Measurements from ENCODE around the gene ACBD4. TPM values are rescaled to one million over a fixed set of nuclear protein-coding genes. Genes with fewer than 3 reads are reported as not detected.
A peak's percentile ranks its signal among the peaks of the same experiment; 100 is the strongest.

Gene ACBD4
- total and polyA plus RNA-seq, 2 of the 13 experiments (the other 11 are each of a cell fraction or from before 2014, with no cell fraction given): 16.1 to 26.9 TPM

DNA sequence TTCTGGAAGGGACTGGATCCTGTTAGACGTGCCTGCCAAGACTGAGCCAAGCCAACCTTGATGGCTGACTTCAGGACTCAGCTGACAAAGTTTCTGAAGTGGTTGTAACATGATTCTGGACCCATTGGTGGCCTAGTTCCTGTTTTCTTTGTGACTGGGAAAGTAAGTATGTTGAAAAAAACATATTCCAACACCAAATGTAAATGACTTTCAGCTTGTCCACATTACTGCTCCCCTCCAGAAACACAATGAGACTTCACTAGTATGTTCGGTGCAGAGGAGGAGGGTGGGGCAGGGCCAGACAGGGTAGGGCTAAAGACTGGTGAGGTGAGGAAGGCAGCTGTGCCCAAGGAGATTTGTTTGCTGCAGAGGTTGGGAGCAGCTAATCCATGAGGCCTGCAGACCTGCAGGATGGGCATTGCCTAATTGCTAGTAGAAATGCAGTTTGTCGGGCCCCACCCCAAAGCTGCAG, 47.9 kb upstream of the ACBD4 start:
- peak; percentile 20; the same call in 1 of the 3 replicates for ATAC-seq
- ChIA-PET POLR2A (interaction anchor here (1.1 to 2.0 kb wide), 2 partner anchors 24 to 27 kb away, joined by 3 to 6 read pairs; partner anchors contain the start of gene NMT1), CTCF (ENCODE audit: low intra/inter-chr PET ratio, low total read pairs) (no interaction called here)
- H3K9ac ChIP-seq (ENCODE audit: insufficient read depth, low read depth, low read length): no peak overlapping the region
- in situ Hi-C loops (cut with HindIII; ENCODE audit: extremely low pct_ligation_motif_present, low pct_unique_long_range_greater_than_20kb) (no loop called here), intact Hi-C loops (cut with micrococcal nuclease; ENCODE audit: unreplicated experiment) (no loop called here)
- H3K27ac ChIP-seq (ENCODE audit: extremely low read length, insufficient read depth, low read length): peak overlapping the region; percentile 19
- FAIRE-seq: no peak
- H3K36me3 ChIP-seq (replicated peaks in 1 of 2; ENCODE audit: control insufficient read depth in 1 of 2, insufficient read depth in 2 of 2, low read length in 2 of 2): peaks cover 39 to 81% of the 10 kb centered on the region in 2 experiments
- no peak overlapping the region for H3K4me2 ChIP-seq (ENCODE audit: low read depth, low read length)
- H3K4me1 ChIP-seq (ENCODE audit: insufficient read depth, low read length): peaks cover 29% of the 10 kb centered on the region
- no peak overlapping the region for H3K4me3 ChIP-seq (replicated peaks in 1 of 3; ENCODE audit: insufficient read depth in 1 of 3, low read depth in 2 of 3, low read length in 3 of 3)
- no peaks in the 10 kb centered on the region for H3K79me2 ChIP-seq (ENCODE audit: insufficient read depth, low read length)
- H3K9me3 ChIP-seq (ENCODE audit: low read length): no peaks in the 10 kb centered on the region
- H2AFZ ChIP-seq (ENCODE audit: low read length): no peak overlapping the region
- H4K20me1 ChIP-seq (ENCODE audit: insufficient read depth, low read length): no peaks in the 10 kb centered on the region
- H3K27me3 ChIP-seq (ENCODE audit: control insufficient read depth in 1 of 2, insufficient read depth in 2 of 2, low read length in 2 of 2): no peaks in the 10 kb centered on the region
- 63% methylated on average over 3 of the region's 3 CpGs for WGBS (ENCODE audit: low lambda C conversion rate)
- BruUV-seq (replicated peaks): no TSS peak
- DNase-seq (ENCODE audit: low spot score): no peak
- TF ChIP-seq EZH2 (conservative IDR thresholded peaks at IDR 0.05; ENCODE audit: low read depth, low read length) (no peak), FOXJ3 (CRISPR knock-in tag; IDR thresholded peaks at IDR 0.05; ENCODE audit: borderline replicate concordance) (no peak), HNRNPK (IDR thresholded peaks at IDR 0.05; ENCODE audit: low read depth, low read length, poor library complexity, severe bottlenecking) (no peak), ZNF207 (IDR thresholded peaks at IDR 0.05; ENCODE audit: borderline replicate concordance) (no peak), ZNF652 (CRISPR knock-in tag; IDR thresholded peaks at IDR 0.05; ENCODE audit: borderline replicate concordance, low read depth) (no peak), SRF (IDR thresholded peaks at IDR 0.05; ENCODE audit: low read depth, low read length) (no peak), ATF7 (IDR thresholded peaks at IDR 0.05) (no peak), ATF7 (CRISPR knock-in tag; IDR thresholded peaks at IDR 0.05) (no peak), SMAD3 (CRISPR knock-in tag; IDR thresholded peaks at IDR 0.05) (no peak), PHF21A (CRISPR knock-in tag; IDR thresholded peaks at IDR 0.05) (no peak), ZNF282 (IDR thresholded peaks at IDR 0.05; ENCODE audit: partially characterized antibody) (no peak), RBM22 (optimal IDR thresholded peaks at IDR 0.05; ENCODE audit: low read length) (peak; percentile 57), ZNF703 (CRISPR knock-in tag; IDR thresholded peaks at IDR 0.05; ENCODE audit: borderline replicate concordance) (no peak), KLF16 (CRISPR knock-in tag; IDR thresholded peaks at IDR 0.05) (no peak), ZNF569 (CRISPR knock-in tag; IDR thresholded peaks at IDR 0.05; ENCODE audit: borderline replicate concordance) (no peak), ZNF432 (CRISPR knock-in tag; IDR thresholded peaks at IDR 0.05; ENCODE audit: borderline replicate concordance) (no peak), SP140L (CRISPR knock-in tag; IDR thresholded peaks at IDR 0.05; ENCODE audit: borderline replicate concordance) (no peak), SUZ12 (IDR thresholded peaks at IDR 0.05; ENCODE audit: low read depth, low read length) (no peak), ZNF350 (CRISPR knock-in tag; IDR thresholded peaks at IDR 0.05; ENCODE audit: borderline replicate concordance, low read depth) (no peak), POLR2G (IDR thresholded peaks at IDR 0.05; ENCODE audit: low read depth, low read length) (0 out of 2 replicates have a peak, but pooled peaks have one; percentile 21), HNRNPH1 (optimal IDR thresholded peaks at IDR 0.05; ENCODE audit: low read depth, low read length) (no peak)
- TF ChIP-seq, protein P1, sequence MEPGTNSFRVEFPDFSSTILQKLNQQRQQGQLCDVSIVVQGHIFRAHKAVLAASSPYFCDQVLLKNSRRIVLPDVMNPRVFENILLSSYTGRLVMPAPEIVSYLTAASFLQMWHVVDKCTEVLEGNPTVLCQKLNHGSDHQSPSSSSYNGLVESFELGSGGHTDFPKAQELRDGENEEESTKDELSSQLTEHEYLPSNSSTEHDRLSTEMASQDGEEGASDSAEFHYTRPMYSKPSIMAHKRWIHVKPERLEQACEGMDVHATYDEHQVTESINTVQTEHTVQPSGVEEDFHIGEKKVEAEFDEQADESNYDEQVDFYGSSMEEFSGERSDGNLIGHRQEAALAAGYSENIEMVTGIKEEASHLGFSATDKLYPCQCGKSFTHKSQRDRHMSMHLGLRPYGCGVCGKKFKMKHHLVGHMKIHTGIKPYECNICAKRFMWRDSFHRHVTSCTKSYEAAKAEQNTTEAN (CRISPR knock-in tag; conservative IDR thresholded peaks at IDR 0.05): no peak
- TF ChIP-seq, protein P2, sequence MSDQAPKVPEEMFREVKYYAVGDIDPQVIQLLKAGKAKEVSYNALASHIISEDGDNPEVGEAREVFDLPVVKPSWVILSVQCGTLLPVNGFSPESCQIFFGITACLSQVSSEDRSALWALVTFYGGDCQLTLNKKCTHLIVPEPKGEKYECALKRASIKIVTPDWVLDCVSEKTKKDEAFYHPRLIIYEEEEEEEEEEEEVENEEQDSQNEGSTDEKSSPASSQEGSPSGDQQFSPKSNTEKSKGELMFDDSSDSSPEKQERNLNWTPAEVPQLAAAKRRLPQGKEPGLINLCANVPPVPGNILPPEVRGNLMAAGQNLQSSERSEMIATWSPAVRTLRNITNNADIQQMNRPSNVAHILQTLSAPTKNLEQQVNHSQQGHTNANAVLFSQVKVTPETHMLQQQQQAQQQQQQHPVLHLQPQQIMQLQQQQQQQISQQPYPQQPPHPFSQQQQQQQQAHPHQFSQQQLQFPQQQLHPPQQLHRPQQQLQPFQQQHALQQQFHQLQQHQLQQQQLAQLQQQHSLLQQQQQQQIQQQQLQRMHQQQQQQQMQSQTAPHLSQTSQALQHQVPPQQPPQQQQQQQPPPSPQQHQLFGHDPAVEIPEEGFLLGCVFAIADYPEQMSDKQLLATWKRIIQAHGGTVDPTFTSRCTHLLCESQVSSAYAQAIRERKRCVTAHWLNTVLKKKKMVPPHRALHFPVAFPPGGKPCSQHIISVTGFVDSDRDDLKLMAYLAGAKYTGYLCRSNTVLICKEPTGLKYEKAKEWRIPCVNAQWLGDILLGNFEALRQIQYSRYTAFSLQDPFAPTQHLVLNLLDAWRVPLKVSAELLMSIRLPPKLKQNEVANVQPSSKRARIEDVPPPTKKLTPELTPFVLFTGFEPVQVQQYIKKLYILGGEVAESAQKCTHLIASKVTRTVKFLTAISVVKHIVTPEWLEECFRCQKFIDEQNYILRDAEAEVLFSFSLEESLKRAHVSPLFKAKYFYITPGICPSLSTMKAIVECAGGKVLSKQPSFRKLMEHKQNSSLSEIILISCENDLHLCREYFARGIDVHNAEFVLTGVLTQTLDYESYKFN (CRISPR knock-in tag; conservative IDR thresholded peaks at IDR 0.05): 0 out of 2 replicates have a peak, but pooled peaks have one; percentile 8
